HepG2 (cell line): ENCODE data around the gene SLC31A2. TPM values are rescaled to one million over a fixed set of nuclear protein-coding genes. Genes with fewer than 3 reads are reported as not detected.

ENCODE experiments used
- ATAC-seq: fragments of 200-7000 bp; cut with Tn5 transposase; 3 replicates; pipeline ENCODE4 v1.9.1; 2020; ENCODE audit warnings: mild to moderate bottlenecking, moderate library complexity
- BruUV-seq: library from RNA; stranded (reverse); fragments of 400-500 nt; replicated peaks from 2 replicates; lab custom pipeline; 2021; lab: Mats Ljungman, UMichigan
- CTCF ChIA-PET: fragments of 300-600 bp; formaldehyde crosslinking; extraction: SDS; loops from one replicate; lab custom pipeline; 2021; ENCODE audit warnings: low total read pairs, inconsistent platforms, low intra/inter-chr PET ratio; lab: Yijun Ruan, JAX
- POLR2A ChIA-PET: fragments of 350-600 bp; sonication (Branson Sonifier 250); formaldehyde crosslinking; loops from one replicate; lab custom pipeline; 2020; ENCODE audit warnings: antibody characterized with exemption, inconsistent platforms; lab: Yijun Ruan, JAX
- DNase-seq: peaks from one replicate; pipeline ENCODE4 v3.0.0-alpha.2; 2015; ENCODE audit warnings: low spot score
- FAIRE-seq: peaks from 3 replicates; lab custom pipeline; 2011; peaks lifted over from hg19 to GRCh38; lab: Jason Lieb, UNC
- H2AFZ ChIP-seq: one replicate; pipeline ENCODE4 v1.6.1; 2011; ENCODE audit warnings: low read length, inconsistent platforms
- H3K27ac ChIP-seq: fragments of 300-600 bp; 3 replicates; pipeline ENCODE4 v1.8.0; 2011; ENCODE audit warnings: mixed run types, mild to moderate bottlenecking, mixed read lengths, low read length, inconsistent platforms; ENCODE audit not compliant: insufficient read depth; ENCODE audit errors: extremely low read length
- H3K27me3 ChIP-seq, 2 experiments: fragments of 200-600 bp in 1 of 2; 2 replicates in 1 of 2; 3 replicates in 1 of 2; pipeline versions ENCODE4 v1.6.0 to v1.8.0; 2011; ENCODE audit warnings: low read length in 2 of 2, mild to moderate bottlenecking in 2 of 2, moderate library complexity in 2 of 2, inconsistent platforms in 1 of 2; ENCODE audit not compliant: insufficient read depth in 2 of 2, control insufficient read depth in 1 of 2
- H3K36me3 ChIP-seq, 2 experiments: fragments of 200-600 bp in 1 of 2; replicated peaks in 1 of 2; 2 replicates in 1 of 2; 3 replicates in 1 of 2; pipeline versions ENCODE4 v1.5.1 to v1.8.0; 2011; ENCODE audit warnings: low read length in 2 of 2, inconsistent platforms in 1 of 2; ENCODE audit not compliant: insufficient read depth in 2 of 2, control insufficient read depth in 1 of 2
- H3K4me1 ChIP-seq: 2 replicates; pipeline ENCODE4 v1.5.1; 2012; ENCODE audit warnings: low read length, inconsistent platforms; ENCODE audit not compliant: insufficient read depth
- H3K4me2 ChIP-seq: 2 replicates; pipeline ENCODE4 v1.6.0; 2011; ENCODE audit warnings: low read depth, low read length, inconsistent platforms
- H3K4me3 ChIP-seq, 3 experiments: fragments of 200-600 bp in 1 of 3; sonication (generic), shearing (Covaris generic) in 1 of 3; replicated peaks in 1 of 3; 2 replicates each; pipeline ENCODE4 v1.5.1; 2011 to 2016; ENCODE audit warnings: low read length in 3 of 3, inconsistent platforms in 2 of 3, low read depth in 2 of 3, mild to moderate bottlenecking in 2 of 3, control low read depth in 1 of 3, mixed read lengths in 1 of 3; ENCODE audit not compliant: insufficient read depth in 1 of 3
- H3K79me2 ChIP-seq: one replicate; pipeline ENCODE4 v1.6.1; 2011; ENCODE audit warnings: low read length, inconsistent platforms; ENCODE audit not compliant: insufficient read depth
- H3K9ac ChIP-seq: 2 replicates; pipeline ENCODE4 v1.6.0; 2011; ENCODE audit warnings: mild to moderate bottlenecking, low read depth, low read length, inconsistent platforms; ENCODE audit not compliant: insufficient read depth
- H3K9me3 ChIP-seq: 2 replicates; pipeline ENCODE4 v1.5.1; 2012; ENCODE audit warnings: mild to moderate bottlenecking, low read length
- H4K20me1 ChIP-seq: 2 replicates; pipeline ENCODE4 v1.6.0; 2011; ENCODE audit warnings: inconsistent platforms, mild to moderate bottlenecking, low read length, moderate library complexity; ENCODE audit not compliant: insufficient read depth
- DNMT1 ChIP-seq: sonication (generic); formaldehyde crosslinking; IDR thresholded peaks from 2 replicates; pipeline ENCODE4 v1.5.1; 2020; ENCODE audit warnings: mild to moderate bottlenecking, missing genetic modification reagents
- EZH2 ChIP-seq: conservative IDR thresholded peaks from 2 replicates; pipeline ENCODE4 v1.6.1; 2012; ENCODE audit warnings: mild to moderate bottlenecking, low read depth, low read length, moderate library complexity
- GPN1 ChIP-seq: sonication (generic); formaldehyde crosslinking; IDR thresholded peaks from 2 replicates; pipeline ENCODE4 v1.5.1; 2020; ENCODE audit warnings: missing genetic modification reagents, borderline replicate concordance
- HDAC2 ChIP-seq: sonication (generic); formaldehyde crosslinking; IDR thresholded peaks from 2 replicates; pipeline ENCODE4 v1.4.0; 2020; ENCODE audit warnings: missing genetic modification reagents
- HMGXB4 ChIP-seq, 2 experiments: sonication (generic) in 1 of 2; formaldehyde crosslinking in 1 of 2; IDR thresholded peaks; 2 replicates each; pipeline versions ENCODE4 v1.4.0 to v1.6.1; 2018 to 2020; ENCODE audit warnings: missing genetic modification reagents in 2 of 2, borderline replicate concordance in 1 of 2, low read depth in 1 of 2, mild to moderate bottlenecking in 1 of 2, missing biosample characterization in 1 of 2
- LRRFIP1 ChIP-seq: sonication (generic); formaldehyde crosslinking; conservative IDR thresholded peaks from 2 replicates; pipeline ENCODE4 v1.4.0; 2020; ENCODE audit warnings: missing genetic modification reagents
- PHF8 ChIP-seq: sonication (generic); formaldehyde crosslinking; IDR thresholded peaks from 2 replicates; pipeline ENCODE4 v1.5.0; 2020; ENCODE audit warnings: missing genetic modification reagents
- SATB2 ChIP-seq: sonication (generic); formaldehyde crosslinking; IDR thresholded peaks from 2 replicates; pipeline ENCODE4 v1.5.0; 2020; ENCODE audit warnings: missing genetic modification reagents
- TMF1 ChIP-seq: sonication (generic); formaldehyde crosslinking; IDR thresholded peaks from 2 replicates; pipeline ENCODE4 v1.8.1; 2022; ENCODE audit warnings: low read depth, missing genetic modification reagents
- ZKSCAN5 ChIP-seq: sonication (generic); formaldehyde crosslinking; IDR thresholded peaks from 2 replicates; pipeline ENCODE4 v1.5.1; 2020; ENCODE audit warnings: mild to moderate bottlenecking, missing genetic modification reagents
- ZNF274 ChIP-seq: sonication (generic); formaldehyde crosslinking; IDR thresholded peaks from 2 replicates; pipeline ENCODE4 v1.5.1; 2020; ENCODE audit warnings: mild to moderate bottlenecking, missing genetic modification reagents
- ZNF598 ChIP-seq: sonication (generic); formaldehyde crosslinking; IDR thresholded peaks from 2 replicates; pipeline ENCODE4 v1.5.1; 2020; ENCODE audit warnings: mild to moderate bottlenecking, missing genetic modification reagents, borderline replicate concordance
- ZNF678 ChIP-seq: sonication (generic); formaldehyde crosslinking; IDR thresholded peaks from 2 replicates; pipeline ENCODE4 v1.4.0; 2020; ENCODE audit warnings: mild to moderate bottlenecking, missing genetic modification reagents
- ZNF720 ChIP-seq: sonication (generic); formaldehyde crosslinking; IDR thresholded peaks from 2 replicates; pipeline ENCODE4 v1.4.0; 2020; ENCODE audit warnings: missing genetic modification reagents
- WGBS: methylation state at CpG from one replicate; pipeline ENCODE4 v1.1.6; 2017; ENCODE audit warnings: low lambda C conversion rate; 5-methylcytosine and 5-hydroxymethylcytosine counted together
- in situ Hi-C: cut with HindIII; loops from 2 replicates; pipeline ENCODE4 v1.10.0; 2017; ENCODE audit warnings: low pct_unique_long_range_greater_than_20kb; ENCODE audit not compliant: extremely low pct_ligation_motif_present
- intact Hi-C: fragments of 100-400 bp; cut with micrococcal nuclease; formaldehyde crosslinking; loops from one replicate; pipeline ENCODE4 v1.10.0; 2022; ENCODE audit not compliant: unreplicated experiment
- polyA plus RNA-seq, 8 experiments: library from polyadenylated mRNA; depleted of rRNA in 3 of 8; stranded (reverse) in 7 of 8; unstranded in 1 of 8; fragments of >200 nt; fragmentation: Illumina TruSeq in 4 of 8; extraction: Trizol in 4 of 8; gene quantifications; 2 replicates each; pipeline versions ENCODE4 v1.2.1 to v1.2.3, GENCODE V29; 2011 to 2016; ENCODE audit warnings: low read depth in 4 of 8, missing spikeins in 1 of 8, mixed read lengths in 1 of 8; ENCODE audit not compliant: insufficient read depth in 1 of 8
- total RNA-seq, 5 experiments: library from RNA; depleted of rRNA; stranded (reverse); fragments of >200 nt; fragmentation: Illumina TruSeq; extraction: Trizol; gene quantifications; 2 replicates each; pipeline ENCODE4 v1.2.3, GENCODE V29; 2016; ENCODE audit warnings: low read depth in 1 of 5
- TF ChIP-seq, protein P1 (sequence below): sonication (generic); formaldehyde crosslinking; IDR thresholded peaks from 2 replicates; pipeline ENCODE4 v1.4.0; 2020; ENCODE audit warnings: missing genetic modification reagents, borderline replicate concordance

SLC31A2 gene
- total and polyA plus RNA-seq, 2 of the 13 experiments (the other 11 are each of a cell fraction or from before 2014, with no cell fraction given), result 9.3 to 10.2 TPM

DNA sequence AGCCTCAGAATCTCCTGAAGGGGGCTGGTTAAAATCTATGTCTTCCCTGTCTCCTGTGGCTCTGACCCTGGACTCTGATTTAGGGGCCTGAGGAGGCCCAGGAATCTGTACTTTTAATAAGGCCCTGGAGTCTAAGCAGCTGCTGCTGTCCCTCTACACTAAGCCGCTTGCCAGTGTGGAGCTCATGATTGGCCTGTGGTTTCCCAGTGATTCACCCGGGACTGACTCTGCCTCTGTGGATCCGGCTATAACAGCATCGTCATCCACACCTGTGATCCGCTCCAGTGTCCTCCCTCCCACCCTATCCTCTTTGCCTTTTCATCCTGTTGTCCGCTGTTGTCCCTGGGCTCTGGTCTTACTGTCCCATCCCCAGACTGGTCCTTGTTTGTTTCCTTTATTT lies 3.7 kb downstream of the SLC31A2 start:
- H3K4me2 ChIP-seq, result no peak overlapping the region
- H3K9me3 ChIP-seq, result no peaks in the 10 kb centered on the region
- intact Hi-C loops, result loop anchor here (5.0 kb wide), 1 partner anchor 68 kb away; the partner anchor contains the start of genes FKBP15 and SLC31A1
- H3K27ac ChIP-seq, result no peak overlapping the region
- in situ Hi-C loops, result no loop called here
- H3K27me3 ChIP-seq, result no peaks in the 10 kb centered on the region; a peak in 1 of 5 replicates
- no peaks in the 10 kb centered on the region for H4K20me1 ChIP-seq
- H3K79me2 ChIP-seq, result no peaks in the 10 kb centered on the region
- peaks cover 0 to 3% of the 10 kb centered on the region in 2 experiments; a peak in 3 of 5 replicates for H3K36me3 ChIP-seq
- H3K4me3 ChIP-seq, result no peak overlapping the region
- ATAC-seq, result no peak
- no peak overlapping the region for H3K9ac ChIP-seq
- BruUV-seq, result no TSS peak
- POLR2A ChIA-PET, result no interaction called here
- WGBS, result 94% methylated on average over 6 of the region's 6 CpGs
- H3K4me1 ChIP-seq, result peaks cover 47% of the 10 kb centered on the region
- no peak for FAIRE-seq
- CTCF ChIA-PET, result interaction anchor here (1.0 kb wide), 1 partner anchor 11 kb away, joined by 3 read pairs; no protein-coding TSS in a partner anchor
- no peak overlapping the region for H2AFZ ChIP-seq
- no peak for DNase-seq
- TF ChIP-seq DNMT1 (CRISPR knock-in tag) (no peak), ZKSCAN5 (CRISPR knock-in tag) (no peak), LRRFIP1 (CRISPR knock-in tag) (no peak), ZNF720 (CRISPR knock-in tag) (no peak), TMF1 (CRISPR knock-in tag) (no peak), EZH2 (no peak), HDAC2 (CRISPR knock-in tag) (no peak), ZNF598 (CRISPR knock-in tag) (no peak), PHF8 (CRISPR knock-in tag) (no peak), GPN1 (CRISPR knock-in tag) (no peak), SATB2 (CRISPR knock-in tag) (no peak), ZNF274 (CRISPR knock-in tag) (no peak), ZNF678 (no peak), HMGXB4 (CRISPR knock-in tag; IDR thresholded peaks at IDR 0.05; ENCODE audit: borderline replicate concordance in 1 of 2, low read depth in 1 of 2) (no peak)
- TF ChIP-seq, protein P1, sequence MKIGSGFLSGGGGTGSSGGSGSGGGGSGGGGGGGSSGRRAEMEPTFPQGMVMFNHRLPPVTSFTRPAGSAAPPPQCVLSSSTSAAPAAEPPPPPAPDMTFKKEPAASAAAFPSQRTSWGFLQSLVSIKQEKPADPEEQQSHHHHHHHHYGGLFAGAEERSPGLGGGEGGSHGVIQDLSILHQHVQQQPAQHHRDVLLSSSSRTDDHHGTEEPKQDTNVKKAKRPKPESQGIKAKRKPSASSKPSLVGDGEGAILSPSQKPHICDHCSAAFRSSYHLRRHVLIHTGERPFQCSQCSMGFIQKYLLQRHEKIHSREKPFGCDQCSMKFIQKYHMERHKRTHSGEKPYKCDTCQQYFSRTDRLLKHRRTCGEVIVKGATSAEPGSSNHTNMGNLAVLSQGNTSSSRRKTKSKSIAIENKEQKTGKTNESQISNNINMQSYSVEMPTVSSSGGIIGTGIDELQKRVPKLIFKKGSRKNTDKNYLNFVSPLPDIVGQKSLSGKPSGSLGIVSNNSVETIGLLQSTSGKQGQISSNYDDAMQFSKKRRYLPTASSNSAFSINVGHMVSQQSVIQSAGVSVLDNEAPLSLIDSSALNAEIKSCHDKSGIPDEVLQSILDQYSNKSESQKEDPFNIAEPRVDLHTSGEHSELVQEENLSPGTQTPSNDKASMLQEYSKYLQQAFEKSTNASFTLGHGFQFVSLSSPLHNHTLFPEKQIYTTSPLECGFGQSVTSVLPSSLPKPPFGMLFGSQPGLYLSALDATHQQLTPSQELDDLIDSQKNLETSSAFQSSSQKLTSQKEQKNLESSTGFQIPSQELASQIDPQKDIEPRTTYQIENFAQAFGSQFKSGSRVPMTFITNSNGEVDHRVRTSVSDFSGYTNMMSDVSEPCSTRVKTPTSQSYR (CRISPR knock-in tag), result no peak
